T-helper 17 cell (primary cell): ENCODE data around the gene CPT1B. TPM values are rescaled to one million over a fixed set of nuclear protein-coding genes. Genes with fewer than 3 reads are reported as not detected.
"Not testable (repeated sequence)": the region's sequence is repeated elsewhere in the genome, so short reads cannot be mapped to it uniquely, and the experiment has no call there.

Source experiments
- ATAC-seq: fragments of 150-1000 bp; cut with Tn5 transposase; 2 replicates; pipeline ENCODE4 v1.10.0; 2021; ENCODE audit warnings: mild to moderate bottlenecking, moderate library complexity
- DNase-seq, 3 donors: peaks; one replicate each; pipeline versions ENCODE4 v3.0.0 to v3.0.0-alpha.2; 2020 to 2021
- H3K9me3 ChIP-seq: one replicate; pipeline ENCODE4 v1.7.0; 2013; ENCODE audit warnings: low read length, mild to moderate bottlenecking; ENCODE audit not compliant: control insufficient read depth, poor library complexity, severe bottlenecking
- H3K27ac Mint-ChIP-seq: one replicate; pipeline ENCODE4 v1.8.0; 2022; ENCODE audit warnings: mild to moderate bottlenecking, moderate library complexity, mixed read lengths
- H3K27me3 Mint-ChIP-seq: one replicate; pipeline ENCODE4 v1.8.0; 2022; ENCODE audit warnings: mixed read lengths
- H3K36me3 Mint-ChIP-seq: one replicate; pipeline ENCODE4 v1.8.0; 2022; ENCODE audit warnings: low read depth, mixed read lengths
- H3K4me1 Mint-ChIP-seq: one replicate; pipeline ENCODE4 v1.8.0; 2022; ENCODE audit warnings: mild to moderate bottlenecking, mixed read lengths
- H3K4me3 Mint-ChIP-seq: one replicate; pipeline ENCODE4 v1.8.0; 2022; ENCODE audit warnings: mild to moderate bottlenecking, moderate library complexity, mixed read lengths
- total RNA-seq, 4 donors: library from RNA in 2 of 4; stranded (reverse) in 2 of 4; gene quantifications; one replicate each; pipeline ENCODE4 v1.2.3 and lab custom pipeline; 2022 to 2026

CPT1B gene
- total RNA-seq, 2 donors from 2014 or later, result 40.0 to 59.5 TPM

DNA sequence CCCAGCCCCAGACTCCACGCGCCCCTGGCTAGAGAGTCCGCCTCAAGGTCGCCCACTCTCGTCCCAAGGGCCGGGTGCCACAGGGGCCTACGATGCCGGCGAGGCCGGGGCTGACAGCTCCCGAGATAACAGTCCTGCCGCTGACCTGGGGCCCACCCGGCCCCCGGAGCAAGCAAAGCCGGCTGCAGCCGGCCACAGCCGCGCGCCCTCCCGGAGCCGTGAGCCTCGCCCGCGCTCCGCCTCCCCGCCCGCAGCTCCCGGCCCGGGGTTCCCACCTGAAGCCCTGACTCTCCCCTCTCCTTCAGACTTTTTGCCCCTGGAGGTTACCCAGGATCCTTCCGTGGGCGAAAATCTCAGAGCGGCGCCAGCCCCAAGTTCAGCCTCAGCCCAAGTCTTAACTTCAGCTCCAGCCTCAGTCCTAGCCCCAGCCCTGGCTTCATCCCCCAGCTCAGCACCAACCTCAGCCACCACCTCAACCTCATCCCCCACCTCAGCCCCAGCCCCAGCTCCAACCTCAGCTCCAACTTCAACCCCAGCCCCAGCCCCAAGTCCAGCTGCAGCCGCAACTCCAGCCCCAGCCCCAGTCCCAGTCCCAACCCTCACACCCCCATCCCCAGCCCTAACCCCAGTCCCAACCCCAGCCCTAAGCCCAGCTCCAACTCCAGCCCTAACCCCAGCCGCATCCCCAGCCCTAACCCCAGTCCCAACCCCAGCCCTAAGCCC lies 30.8 kb downstream of the CPT1B start:
- no peaks in the 10 kb centered on the region for H3K9me3 ChIP-seq
- ATAC-seq (no peak), DNase-seq (no peak)
- Mint-ChIP-seq H3K27ac (peak overlapping the region; percentile 67), H3K4me1 (peaks cover 34% of the 10 kb centered on the region), H3K36me3 (no peaks in the 10 kb centered on the region), H3K27me3 (no peaks in the 10 kb centered on the region), H3K4me3 (peak overlapping the region; percentile 41)

DNA sequence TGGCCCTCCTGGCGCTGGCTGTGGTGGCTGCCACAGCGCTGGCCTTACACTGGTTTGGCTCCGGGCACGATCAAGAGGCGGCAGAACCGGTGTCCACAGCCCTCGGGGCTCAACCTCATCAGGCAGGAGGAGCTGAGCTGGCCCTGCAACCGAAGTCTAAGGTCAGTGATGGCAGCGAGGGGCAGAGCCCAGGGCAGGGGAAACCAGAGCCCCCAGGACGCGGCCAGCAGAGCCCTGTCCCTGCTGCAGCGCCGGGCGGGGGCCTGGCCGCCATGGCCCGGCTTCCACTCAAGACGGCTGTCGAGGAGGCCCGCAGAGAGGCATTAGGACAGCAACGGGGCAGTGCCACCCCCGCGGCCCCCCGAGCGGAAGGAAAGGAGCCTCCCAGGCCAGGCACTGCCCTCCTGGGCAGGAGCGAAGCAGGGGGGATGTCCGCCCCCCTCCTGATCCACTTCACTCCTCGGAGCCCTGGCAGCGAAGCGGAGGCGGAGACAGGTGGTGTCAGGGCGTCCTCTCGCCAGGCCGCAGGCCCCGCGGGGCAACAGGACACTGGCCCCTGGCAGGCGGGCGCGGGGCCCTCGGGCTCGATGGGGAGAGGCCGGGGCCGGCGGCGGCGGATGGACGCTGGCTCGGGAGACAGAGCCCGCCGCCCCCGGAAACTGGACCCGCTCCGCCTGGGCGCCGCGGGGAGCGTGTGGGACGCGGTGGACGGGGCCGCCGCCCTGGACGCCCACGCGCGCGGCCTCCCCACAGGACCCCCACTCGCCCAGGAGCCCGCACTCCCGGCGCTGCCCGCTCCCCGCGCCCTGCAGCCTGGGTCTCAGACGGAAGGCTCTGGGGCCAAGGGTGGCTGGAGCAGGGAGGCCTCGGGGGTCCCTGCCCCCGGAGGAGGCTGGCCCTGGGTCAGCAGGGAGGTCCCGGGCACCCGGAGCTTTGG lies 31.6 kb downstream of the CPT1B start:
- DNase-seq (no peak), ATAC-seq (no peak)
- Mint-ChIP-seq H3K4me1 (peaks cover 32% of the 10 kb centered on the region), H3K27ac (no peak overlapping the region), H3K4me3 (peak overlapping the region; percentile 68), H3K27me3 (no peaks in the 10 kb centered on the region), H3K36me3 (no peaks in the 10 kb centered on the region)
- H3K9me3 ChIP-seq, result no peaks in the 10 kb centered on the region

DNA sequence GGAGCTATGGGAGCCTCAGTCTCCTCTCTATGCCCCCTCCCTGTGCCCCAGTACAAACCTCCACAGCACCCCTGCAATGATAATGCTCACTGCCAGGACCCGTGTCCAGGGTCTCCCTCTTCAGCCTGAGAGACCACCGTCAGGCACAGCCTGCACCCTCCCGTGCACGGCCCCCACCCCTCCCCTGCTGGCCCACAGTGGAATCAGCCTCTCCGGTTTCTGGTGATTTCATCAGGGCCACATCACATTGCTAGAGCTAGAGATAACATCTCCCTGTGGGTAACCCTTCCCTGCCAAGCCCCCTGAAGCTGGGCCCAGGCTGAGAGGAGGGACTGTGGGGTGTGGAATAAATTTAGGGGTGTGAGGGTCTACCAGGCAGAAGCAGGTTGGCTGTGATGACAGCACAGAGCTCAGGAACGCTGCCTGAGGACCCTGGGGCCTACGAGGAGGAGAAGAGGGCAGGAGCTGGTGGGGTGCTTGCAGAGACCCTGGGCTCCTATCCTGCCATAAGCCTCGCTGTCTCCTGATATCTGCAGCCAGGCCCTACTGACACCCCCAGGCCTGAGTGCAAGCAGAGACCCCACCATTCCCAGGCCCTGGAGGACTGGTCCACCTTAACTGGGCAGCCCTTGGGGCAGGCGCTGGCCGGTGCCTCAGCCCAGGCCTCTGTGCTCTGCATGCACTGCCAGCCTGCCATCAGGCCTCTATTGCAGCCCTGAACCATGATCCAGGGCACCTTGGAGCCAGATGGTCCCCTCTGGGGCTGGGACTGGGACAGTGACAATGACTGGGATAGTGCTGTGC lies 32.5 kb downstream of the CPT1B start, which contains the start of gene KLHDC7B:
Gene KLHDC7B (plus strand): TSS at position 378 of the 804 bp plus-strand sequence. CDS start 345 bp downstream, at position 723.
- Mint-ChIP-seq H3K27me3 (no peaks in the 10 kb centered on the region), H3K4me1 (peaks cover 31% of the 10 kb centered on the region), H3K36me3 (no peaks in the 10 kb centered on the region), H3K4me3 (peak within 1 kb of the TSS; percentile 82), H3K27ac (peak within 1 kb of the TSS; percentile 86)
- ATAC-seq (peak; percentile 26), DNase-seq (no peak)
- no peaks in the 10 kb centered on the region for H3K9me3 ChIP-seq

DNA sequence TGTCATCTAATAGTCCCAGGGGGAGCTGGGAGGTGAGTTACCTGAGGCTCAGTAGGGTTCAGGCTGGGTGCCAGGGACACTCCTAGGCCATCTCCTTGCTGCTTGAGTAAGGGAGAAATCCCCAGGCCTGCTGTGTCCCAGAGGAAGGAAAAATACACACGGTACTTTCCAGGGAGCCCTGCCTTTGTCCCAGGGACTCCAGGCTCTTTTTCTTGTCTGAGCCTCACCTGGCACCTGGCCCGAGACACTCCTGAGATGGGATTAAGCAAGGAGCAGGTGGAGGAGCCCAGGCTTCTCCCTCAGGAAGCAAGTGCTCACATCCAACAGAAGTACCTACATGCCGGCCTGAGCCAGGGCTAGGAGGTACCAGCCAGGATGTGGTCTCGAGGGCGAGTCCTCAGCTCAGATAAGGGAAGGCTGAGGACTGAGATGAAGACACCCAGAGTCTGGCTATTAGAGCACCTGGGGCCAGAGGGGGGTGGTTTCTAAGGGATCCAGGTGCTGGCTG lies 33.4 kb downstream of the CPT1B start:
- H3K36me3 Mint-ChIP-seq, result no peaks in the 10 kb centered on the region
- H3K4me3 Mint-ChIP-seq, result peak overlapping the region; percentile 82
- ATAC-seq, result no peak
- peaks cover 29% of the 10 kb centered on the region for H3K4me1 Mint-ChIP-seq
- no peak for DNase-seq
- no peaks in the 10 kb centered on the region for H3K9me3 ChIP-seq
- H3K27me3 Mint-ChIP-seq, result no peaks in the 10 kb centered on the region
- peak overlapping the region; percentile 86 for H3K27ac Mint-ChIP-seq

DNA sequence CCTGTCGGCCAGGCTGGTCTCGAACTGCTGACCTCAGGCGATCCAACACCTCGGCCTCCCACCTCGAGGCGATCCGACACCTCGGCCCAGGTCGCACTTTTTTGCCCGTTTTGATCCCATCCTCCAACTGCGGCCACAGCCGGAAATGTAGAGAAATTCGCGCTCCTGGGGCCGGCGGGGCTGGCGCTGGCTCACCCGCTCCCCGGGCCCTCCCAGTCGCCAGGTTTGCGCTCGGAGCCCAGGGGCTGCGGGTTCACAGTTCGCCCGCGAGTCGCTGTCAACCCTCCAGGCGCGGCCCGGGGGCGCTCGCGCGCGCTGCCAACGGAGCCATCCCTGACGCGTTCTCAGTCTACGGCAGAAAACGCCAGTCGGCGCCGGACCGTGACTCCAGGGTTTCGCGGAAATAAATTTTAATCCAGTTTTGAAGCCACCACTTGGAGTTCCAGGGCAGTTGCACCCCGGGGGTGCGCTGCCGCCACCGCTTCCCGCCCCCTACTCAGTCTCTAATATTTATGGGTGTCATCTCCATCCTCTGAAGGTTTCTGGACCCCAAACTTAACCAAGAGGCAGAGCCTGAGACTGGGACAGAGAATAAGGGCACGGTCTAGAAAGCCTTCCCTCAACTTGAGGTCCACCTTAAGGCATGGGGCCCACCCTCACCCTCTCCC lies 34.0 kb downstream of the CPT1B start:
- H3K27ac Mint-ChIP-seq, result peak overlapping the region; percentile 86
- peaks cover 31% of the 10 kb centered on the region for H3K4me1 Mint-ChIP-seq
- peak overlapping the region; percentile 82 for H3K4me3 Mint-ChIP-seq
- peak; percentile 61 for ATAC-seq
- H3K36me3 Mint-ChIP-seq, result no peaks in the 10 kb centered on the region
- H3K27me3 Mint-ChIP-seq, result no peaks in the 10 kb centered on the region
- H3K9me3 ChIP-seq, result no peaks in the 10 kb centered on the region
- peak; percentile 68 to 81 (median 72) for DNase-seq

DNA sequence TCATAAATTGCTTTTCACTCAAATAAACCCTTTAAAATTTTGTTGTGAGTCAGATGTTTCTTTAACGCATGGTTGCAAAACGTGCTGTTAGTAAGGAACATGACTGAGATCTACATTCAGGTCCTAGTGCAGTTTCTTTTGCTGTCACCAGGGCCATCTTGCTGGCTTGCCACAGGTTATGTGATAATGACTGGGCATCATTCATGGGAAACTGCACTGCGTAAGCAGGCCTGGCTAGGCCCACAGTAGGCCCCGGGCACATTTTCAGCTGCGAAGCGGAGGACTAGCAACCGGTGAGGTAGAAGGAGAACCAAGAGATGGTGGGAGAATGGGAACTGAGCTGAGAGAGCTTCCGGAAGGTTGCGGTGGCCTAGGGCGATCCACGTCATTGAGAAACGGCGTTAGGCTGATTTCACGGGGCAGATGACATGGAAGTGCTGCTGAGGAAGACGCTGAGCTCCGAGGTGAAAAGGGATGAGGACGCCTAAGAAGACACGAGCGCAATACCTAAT lies 35.8 kb downstream of the CPT1B start:
- no peak overlapping the region for H3K4me3 Mint-ChIP-seq
- DNase-seq, result no peak
- H3K27me3 Mint-ChIP-seq, result no peaks in the 10 kb centered on the region
- no peaks in the 10 kb centered on the region for H3K36me3 Mint-ChIP-seq
- no peak for ATAC-seq
- H3K9me3 ChIP-seq, result no peaks in the 10 kb centered on the region
- H3K4me1 Mint-ChIP-seq, result peaks cover 40% of the 10 kb centered on the region
- peak overlapping the region; percentile 100 for H3K27ac Mint-ChIP-seq

DNA sequence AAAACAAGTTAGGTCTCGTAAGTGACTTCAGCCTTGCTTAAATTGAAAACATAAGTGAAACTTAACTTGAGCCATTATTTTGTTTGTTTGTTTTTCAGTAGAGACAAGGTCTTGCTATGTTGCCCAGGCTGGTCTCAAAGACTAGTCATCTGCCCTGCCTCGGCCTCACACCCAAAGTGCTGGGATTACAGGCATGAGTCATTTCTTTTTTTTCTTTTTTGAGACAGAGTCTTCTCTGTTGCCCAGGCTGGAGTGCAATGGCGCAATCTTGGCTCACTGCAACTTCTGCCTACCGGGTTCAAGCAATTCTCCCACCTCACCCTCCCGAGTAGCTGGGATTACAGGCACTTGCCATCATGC lies 36.6 kb downstream of the CPT1B start:
- not testable (repeated sequence) for H3K36me3 Mint-ChIP-seq, DNase-seq, ATAC-seq, H3K27me3 Mint-ChIP-seq, H3K9me3 ChIP-seq, H3K4me3 Mint-ChIP-seq
- H3K27ac Mint-ChIP-seq, result peak overlapping the region; percentile 100
- H3K4me1 Mint-ChIP-seq, result peaks cover 40% of the 10 kb centered on the region

DNA sequence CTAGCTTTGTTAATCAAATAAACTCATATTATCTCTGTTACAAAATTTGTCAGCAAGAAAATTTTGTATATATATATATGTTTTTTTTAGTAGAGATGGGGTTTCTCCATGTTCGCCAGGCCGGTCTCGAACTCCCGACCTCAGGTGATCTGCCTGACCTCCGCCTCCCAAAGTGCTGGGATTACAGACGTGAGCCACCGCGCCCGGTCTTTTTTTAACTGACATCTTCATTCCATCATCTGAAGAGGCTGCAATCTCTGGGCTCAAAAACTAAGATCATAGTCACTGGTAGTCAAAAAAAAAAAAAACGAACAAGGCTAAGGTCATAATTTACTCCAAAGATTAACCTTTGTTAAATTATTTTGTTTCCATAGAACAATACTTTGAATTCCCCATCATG lies 37.8 kb downstream of the CPT1B start:
- Mint-ChIP-seq H3K27ac (peak overlapping the region; percentile 100), H3K36me3 (no peaks in the 10 kb centered on the region), H3K4me1 (peaks cover 33% of the 10 kb centered on the region), H3K4me3 (no peak overlapping the region), H3K27me3 (no peaks in the 10 kb centered on the region)
- ATAC-seq (no peak), DNase-seq (no peak)
- H3K9me3 ChIP-seq, result no peaks in the 10 kb centered on the region

DNA sequence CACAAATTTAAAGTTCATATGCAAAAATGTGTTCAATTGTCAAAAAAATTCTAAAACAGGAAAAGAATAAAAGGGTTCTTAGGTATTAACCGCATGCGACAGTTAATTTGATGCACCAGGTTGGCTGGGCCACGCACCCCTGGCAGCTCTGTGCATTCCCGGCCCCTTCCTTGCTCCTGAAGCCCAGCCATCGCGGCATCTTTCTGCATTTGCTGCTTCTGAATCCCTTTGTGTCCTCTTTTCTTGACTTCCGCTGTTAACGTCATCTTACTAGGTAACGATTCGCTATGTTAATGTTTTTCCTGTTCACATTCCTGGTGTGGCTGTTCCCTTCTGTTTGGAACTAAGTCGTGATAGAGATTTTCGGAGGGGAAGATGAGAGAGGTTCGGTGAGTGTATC lies 40.5 kb downstream of the CPT1B start:
- H3K4me3 Mint-ChIP-seq, result peak overlapping the region; percentile 66
- ATAC-seq (no peak), DNase-seq (no peak)
- H3K4me1 Mint-ChIP-seq, result peaks cover 39% of the 10 kb centered on the region
- no peaks in the 10 kb centered on the region for H3K27me3 Mint-ChIP-seq
- peak overlapping the region; percentile 100 for H3K27ac Mint-ChIP-seq
- H3K36me3 Mint-ChIP-seq, result no peaks in the 10 kb centered on the region
- H3K9me3 ChIP-seq, result no peaks in the 10 kb centered on the region

DNA sequence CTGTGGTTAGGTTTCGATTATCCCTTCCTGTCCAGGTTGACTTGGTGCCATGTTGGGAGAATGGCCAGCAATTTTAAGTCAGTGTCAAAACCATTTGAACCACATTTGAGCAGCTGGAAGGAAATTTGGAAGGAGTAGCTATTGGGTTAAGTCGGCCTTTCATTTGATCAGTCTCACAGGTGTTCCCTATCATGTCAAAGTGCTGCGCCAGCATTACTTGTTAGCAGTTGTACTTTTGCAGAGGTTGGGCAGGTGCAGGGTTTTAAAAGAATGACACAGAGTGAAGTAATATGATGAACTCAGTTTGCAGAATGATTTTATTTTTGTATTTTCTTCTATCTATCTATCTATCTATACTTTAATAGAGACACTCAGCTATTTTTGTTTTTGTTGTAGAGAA lies 42.0 kb downstream of the CPT1B start:
- H3K4me1 Mint-ChIP-seq, result peaks cover 38% of the 10 kb centered on the region
- no peak overlapping the region for H3K4me3 Mint-ChIP-seq
- DNase-seq (no peak), ATAC-seq (no peak)
- H3K27ac Mint-ChIP-seq, result no peak overlapping the region
- H3K27me3 Mint-ChIP-seq, result no peaks in the 10 kb centered on the region
- H3K36me3 Mint-ChIP-seq, result peaks cover under 1% of the 10 kb centered on the region
- H3K9me3 ChIP-seq, result no peaks in the 10 kb centered on the region

DNA sequence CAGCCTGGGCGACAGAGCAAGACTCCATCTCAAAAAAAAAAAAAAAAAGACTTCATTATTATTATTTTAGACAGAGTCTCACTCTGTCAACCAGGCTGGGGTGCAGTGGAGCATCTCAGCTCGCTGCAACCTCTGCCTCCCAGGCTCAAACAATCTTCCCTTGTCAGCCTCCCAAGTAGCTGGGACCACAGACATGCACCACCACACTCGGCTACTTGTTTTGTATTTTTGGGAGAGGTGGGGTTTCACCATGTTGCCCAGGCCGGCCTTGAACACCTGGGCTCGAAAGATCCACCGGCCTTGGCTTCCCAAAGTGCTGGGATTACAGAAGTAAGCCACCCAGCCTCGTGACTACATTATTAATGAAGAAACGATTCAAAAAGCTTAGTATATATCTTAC lies 43.1 kb downstream of the CPT1B start:
- DNase-seq (no peak), ATAC-seq (no peak)
- Mint-ChIP-seq H3K27me3 (no peaks in the 10 kb centered on the region), H3K36me3 (peaks cover 2% of the 10 kb centered on the region), H3K4me1 (peaks cover 33% of the 10 kb centered on the region), H3K27ac (no peak overlapping the region), H3K4me3 (no peak overlapping the region)
- no peaks in the 10 kb centered on the region for H3K9me3 ChIP-seq
